ENCODE measurements around the gene NME8. TPM values are rescaled to one million over a fixed set of nuclear protein-coding genes. Genes with fewer than 3 reads are reported as not detected.

The NME8 gene
- total and polyA plus RNA-seq, 9 donors, result not detected

DNA sequence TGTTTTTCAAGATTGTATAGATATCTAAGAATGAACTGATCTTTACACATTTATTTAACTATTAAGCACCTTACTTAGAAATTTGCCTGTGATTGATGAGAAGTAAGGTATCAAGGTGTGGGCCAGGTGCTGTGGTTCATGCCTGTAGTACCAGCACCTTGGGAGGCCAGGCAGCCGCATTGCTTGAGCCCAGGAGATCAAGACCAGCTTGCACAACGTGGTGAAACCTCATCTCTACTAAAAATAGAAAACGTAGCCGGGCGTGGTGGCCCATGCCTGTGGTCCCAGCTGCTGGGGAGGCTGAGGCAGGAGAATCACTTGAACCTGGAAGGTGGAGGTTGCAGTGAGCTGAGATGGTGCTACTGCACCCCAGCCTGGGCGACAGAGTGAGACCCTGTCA is 33.7 kb downstream of the NME8 start:
- Histone ChIP-seq H3K4me3 (no peak overlapping the region), H3K27me3 (no peaks in the 10 kb centered on the region), H3K4me1 (ENCODE audit: insufficient read depth) (no peaks in the 10 kb centered on the region), H3K27ac (no peak overlapping the region), H3K36me3 (no peaks in the 10 kb centered on the region), H3K9me3 (no peaks in the 10 kb centered on the region)
- no peak for DNase-seq
- intact Hi-C loops (cut with DNase I), result no loop called here
- WGBS, 3 donors, result 80 to 93% (median 85%) methylated on average over 6 of the region's 6 CpGs
- no peak for TF ChIP-seq EP300 (IDR thresholded peaks at IDR 0.05)
- TF ChIP-seq, protein P1, sequence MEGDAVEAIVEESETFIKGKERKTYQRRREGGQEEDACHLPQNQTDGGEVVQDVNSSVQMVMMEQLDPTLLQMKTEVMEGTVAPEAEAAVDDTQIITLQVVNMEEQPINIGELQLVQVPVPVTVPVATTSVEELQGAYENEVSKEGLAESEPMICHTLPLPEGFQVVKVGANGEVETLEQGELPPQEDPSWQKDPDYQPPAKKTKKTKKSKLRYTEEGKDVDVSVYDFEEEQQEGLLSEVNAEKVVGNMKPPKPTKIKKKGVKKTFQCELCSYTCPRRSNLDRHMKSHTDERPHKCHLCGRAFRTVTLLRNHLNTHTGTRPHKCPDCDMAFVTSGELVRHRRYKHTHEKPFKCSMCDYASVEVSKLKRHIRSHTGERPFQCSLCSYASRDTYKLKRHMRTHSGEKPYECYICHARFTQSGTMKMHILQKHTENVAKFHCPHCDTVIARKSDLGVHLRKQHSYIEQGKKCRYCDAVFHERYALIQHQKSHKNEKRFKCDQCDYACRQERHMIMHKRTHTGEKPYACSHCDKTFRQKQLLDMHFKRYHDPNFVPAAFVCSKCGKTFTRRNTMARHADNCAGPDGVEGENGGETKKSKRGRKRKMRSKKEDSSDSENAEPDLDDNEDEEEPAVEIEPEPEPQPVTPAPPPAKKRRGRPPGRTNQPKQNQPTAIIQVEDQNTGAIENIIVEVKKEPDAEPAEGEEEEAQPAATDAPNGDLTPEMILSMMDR (IDR thresholded peaks at IDR 0.05), result no peak
- TF ChIP-seq POLR2A (IDR thresholded peaks at IDR 0.05), result no peak

DNA sequence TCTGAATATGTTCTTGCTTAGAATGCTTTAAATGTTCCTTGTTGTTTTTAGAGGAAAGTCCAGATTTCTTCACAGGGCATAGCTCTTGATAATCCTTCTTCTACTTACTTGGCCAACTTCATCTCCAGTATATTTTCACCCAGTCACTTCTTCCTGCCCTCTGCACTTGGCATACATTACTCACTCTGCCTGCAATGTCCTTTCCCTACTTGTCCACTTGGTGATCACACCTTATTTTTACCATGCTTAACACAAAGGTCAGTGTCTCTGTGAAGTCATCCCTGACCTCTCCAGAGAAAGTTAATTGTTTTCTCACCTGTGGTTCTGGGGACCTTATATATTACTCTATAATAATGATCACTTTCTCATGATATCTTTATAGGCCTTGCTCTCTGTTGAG is 45.0 kb downstream of the NME8 start:
- Histone ChIP-seq H3K27ac (no peak overlapping the region), H3K4me1 (ENCODE audit: insufficient read depth) (no peaks in the 10 kb centered on the region), H3K36me3 (no peaks in the 10 kb centered on the region), H3K4me3 (no peak overlapping the region), H3K27me3 (no peaks in the 10 kb centered on the region), H3K9me3 (no peaks in the 10 kb centered on the region)
- intact Hi-C loops (cut with DNase I), result no loop called here
- TF ChIP-seq POLR2A (IDR thresholded peaks at IDR 0.05) (no peak), EP300 (IDR thresholded peaks at IDR 0.05) (no peak)
- TF ChIP-seq, protein P1 (IDR thresholded peaks at IDR 0.05), result no peak
- DNase-seq, result no peak

DNA sequence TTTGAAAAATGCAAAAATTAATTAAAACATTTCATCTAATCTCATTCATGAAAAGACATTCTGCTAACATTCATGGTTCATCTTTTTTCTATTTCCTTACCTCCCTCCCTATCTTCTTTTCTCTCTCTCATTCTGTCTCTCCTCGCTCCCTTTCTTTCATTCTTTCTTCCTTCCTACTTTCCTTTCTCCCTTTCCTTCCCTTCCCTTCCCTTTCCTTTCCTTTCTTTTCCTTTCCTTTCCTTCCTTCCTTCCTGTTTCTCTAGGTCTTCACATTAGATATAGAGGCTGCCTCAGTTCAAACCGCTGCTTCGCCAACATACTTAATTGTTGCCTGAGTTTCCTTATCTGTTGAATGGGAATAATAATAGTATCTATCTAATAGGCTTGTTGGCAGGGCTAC is 46.3 kb downstream of the NME8 start:
- no peaks in the 10 kb centered on the region for H3K36me3 ChIP-seq
- no peaks in the 10 kb centered on the region for H3K9me3 ChIP-seq
- H3K27me3 ChIP-seq, result no peaks in the 10 kb centered on the region
- no peak overlapping the region for H3K4me3 ChIP-seq
- no peak overlapping the region for H3K27ac ChIP-seq
- no peak for DNase-seq
- 78 to 94% (median 92%) methylated on average over 3 of the region's 3 CpGs for WGBS, 3 donors
- no peaks in the 10 kb centered on the region for H3K4me1 ChIP-seq (ENCODE audit: insufficient read depth)
- intact Hi-C loops (cut with DNase I), result loop anchor here in 1 of 4 donors (5.0 kb wide), 1 partner anchor 328 kb away; no protein-coding TSS in a partner anchor
- TF ChIP-seq EP300 (IDR thresholded peaks at IDR 0.05) (no peak), POLR2A (IDR thresholded peaks at IDR 0.05) (no peak)
- TF ChIP-seq, protein P1 (IDR thresholded peaks at IDR 0.05), result no peak

DNA sequence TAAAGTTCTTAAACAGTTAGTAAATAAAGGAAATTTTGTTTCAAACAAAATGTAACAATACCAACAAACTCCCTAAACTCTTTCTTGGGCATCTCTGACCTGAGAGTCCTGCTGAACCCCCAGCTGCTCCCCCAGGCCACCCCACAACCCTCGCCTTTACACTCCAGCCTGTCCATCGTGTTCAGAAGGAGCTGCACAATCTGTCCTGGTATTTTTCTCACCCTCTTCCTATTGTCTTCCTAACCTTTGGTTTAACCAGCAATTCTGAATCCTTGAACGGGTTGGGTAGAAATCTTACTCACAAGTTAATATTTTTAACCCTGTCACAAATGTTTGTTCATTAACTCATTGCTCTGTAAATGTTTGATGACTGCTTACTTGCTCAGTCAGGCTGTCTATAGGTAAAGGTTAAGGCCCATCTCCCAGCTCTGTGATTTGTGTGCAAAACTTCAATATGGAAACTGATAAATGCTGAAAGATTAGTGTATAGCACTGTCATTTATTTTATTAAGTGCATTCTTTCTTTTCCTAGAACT is 51.4 kb downstream of the NME8 start:
- Histone ChIP-seq H3K27me3 (no peaks in the 10 kb centered on the region), H3K36me3 (no peaks in the 10 kb centered on the region), H3K9me3 (no peaks in the 10 kb centered on the region), H3K4me3 (no peak overlapping the region), H3K27ac (no peak overlapping the region), H3K4me1 (ENCODE audit: insufficient read depth) (peaks cover 2% of the 10 kb centered on the region)
- TF ChIP-seq, protein P1 (IDR thresholded peaks at IDR 0.05), result no peak
- TF ChIP-seq POLR2A (IDR thresholded peaks at IDR 0.05) (no peak), EP300 (IDR thresholded peaks at IDR 0.05) (no peak)
- no peak for DNase-seq
- intact Hi-C loops (cut with DNase I), result loop anchor here (2.0 to 5.0 kb wide), 3 partner anchors 321 to 323 kb away; no protein-coding TSS in a partner anchor
- 73 to 77% (median 74%) methylated on average over 3 of the region's 3 CpGs for WGBS, 3 donors

All from ovary (tissue), 9 donors.